GM21423 (cell line): ENCODE measurements around the gene KCNH5.

Experiments used
- ATAC-seq: cut with Tn5 transposase; IDR thresholded peaks from one replicate; pipeline ENCODE4 v1.9.1; 2021; ENCODE audit warnings: mild to moderate bottlenecking, moderate library complexity; ENCODE audit not compliant: unreplicated experiment

KCNH5 gene

DNA sequence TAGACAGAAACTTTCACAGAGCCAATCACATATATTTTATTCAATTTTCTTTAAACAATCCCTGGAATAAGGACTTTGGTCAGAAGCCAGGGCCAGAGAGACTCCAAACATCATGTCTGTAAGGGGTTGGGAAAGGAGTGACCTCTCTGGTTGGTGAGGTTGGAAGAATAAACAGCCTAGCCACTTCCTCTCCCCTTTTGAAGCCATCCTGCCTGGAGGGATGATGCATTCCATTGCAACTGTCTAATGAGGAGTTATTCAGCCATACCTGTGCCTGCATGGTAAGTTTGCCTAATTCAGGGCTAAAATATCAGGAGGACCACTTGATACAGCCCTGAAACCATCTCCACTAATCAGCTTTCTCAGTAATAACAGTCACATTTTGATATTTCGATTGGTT, 299.8 kb downstream of the KCNH5 start:
- no peak for ATAC-seq

DNA sequence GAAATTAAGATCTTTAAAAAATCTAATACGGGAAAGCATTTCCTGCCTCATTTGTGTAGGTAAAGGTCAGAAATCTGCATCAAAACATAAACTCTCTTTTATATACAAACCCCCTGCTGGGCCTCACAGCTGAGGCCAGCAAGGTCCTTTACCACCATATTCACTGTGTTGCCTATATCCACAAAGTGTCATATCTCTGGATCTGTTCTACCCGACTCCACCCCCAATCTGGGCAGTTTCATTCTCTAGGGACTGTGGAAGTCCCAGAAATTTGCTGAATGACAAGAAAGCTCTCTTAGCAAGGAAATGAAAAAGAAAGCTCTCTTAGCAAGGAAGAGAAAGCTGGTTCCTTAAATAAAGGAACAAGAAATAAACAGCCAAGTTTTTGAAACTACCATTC, 301.7 kb downstream of the KCNH5 start:
- no peak for ATAC-seq

DNA sequence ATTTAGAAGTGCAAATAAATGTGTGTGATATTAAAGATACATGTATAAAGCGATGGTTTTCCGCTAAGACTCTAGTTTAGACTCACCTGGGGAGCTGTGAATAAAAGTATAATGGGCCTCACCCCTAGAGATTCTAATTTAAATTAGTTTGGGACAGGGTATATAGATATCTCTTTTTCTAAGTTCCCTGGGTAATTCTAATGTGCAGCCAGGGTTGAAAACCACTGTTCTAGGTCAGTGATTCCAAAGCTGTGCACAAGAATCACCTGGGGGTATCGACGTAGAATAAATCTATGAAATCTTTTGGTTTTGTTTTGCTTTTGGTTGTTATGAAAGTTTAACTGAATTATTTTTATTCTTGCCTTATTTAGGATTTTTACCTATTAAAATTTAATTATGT, 302.1 kb downstream of the KCNH5 start:
- ATAC-seq = no peak

- no peak for ATAC-seq
These were observed 305.6 kb downstream of the KCNH5 start for GRCh38 chr14:62739647-62740046.

DNA sequence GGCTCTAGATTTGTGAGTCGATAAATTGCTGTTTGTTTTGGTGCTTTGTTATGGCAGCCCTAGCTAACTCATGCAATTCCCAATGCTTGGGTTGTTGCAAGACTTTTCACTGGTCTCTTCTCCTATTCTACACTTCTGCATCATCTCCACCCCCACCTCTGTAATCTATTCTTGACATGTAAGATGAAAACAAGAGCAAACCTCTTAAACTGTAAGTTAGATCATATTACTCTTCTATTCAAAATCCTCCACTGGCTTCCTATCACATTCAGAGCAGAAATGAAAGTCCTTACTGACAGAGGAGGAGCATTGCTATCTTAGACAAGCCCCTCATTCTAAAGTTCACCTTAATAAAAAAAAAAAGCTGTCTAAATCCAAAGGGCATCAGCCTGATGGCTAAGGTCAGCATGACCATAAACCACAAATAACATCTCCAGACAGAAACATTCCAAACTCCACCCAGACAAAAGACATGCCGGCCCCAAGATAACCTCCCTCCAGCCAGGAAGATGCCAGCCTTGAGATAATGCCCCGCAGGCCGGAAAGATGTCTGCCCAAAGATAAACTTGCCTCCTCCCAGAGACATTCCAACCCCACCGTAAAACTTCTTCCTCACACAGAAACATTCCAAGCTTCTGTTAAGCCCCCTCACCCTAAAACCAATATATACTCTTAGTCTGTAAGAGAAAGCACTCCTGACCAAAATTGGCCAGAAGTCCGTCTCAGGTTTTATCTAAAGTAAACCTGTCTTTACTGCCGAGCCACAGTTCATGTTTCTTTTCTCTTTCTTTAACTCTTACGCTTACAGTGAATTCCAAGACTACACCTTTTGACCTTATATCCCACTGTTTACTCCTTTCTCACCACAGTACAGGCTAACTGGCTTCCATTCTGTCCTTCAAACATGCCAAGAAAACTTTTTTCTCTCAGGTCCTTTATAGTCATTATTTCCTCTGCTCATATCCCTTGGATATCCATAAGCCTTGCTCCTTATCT, 308.9 kb downstream of the KCNH5 start:
- no peak for ATAC-seq

DNA sequence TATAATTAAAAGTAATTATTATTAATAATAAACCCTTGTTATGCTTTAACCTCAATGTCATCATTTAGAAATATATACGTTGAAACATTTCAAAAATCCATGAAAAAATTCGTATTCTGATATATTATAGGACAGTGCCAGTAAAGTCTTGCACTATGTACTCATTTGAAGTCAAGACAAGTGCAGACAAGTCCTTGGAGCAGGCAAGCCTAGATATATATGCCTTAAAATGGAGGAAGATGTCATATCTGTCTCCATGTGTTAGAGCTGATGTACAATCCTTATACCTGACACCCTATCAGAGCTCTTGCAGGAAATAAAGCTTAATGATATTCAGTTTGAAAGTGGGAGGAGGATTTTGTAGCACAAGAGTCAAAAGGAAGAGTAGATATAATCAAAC, 310.4 kb downstream of the KCNH5 start:
- ATAC-seq = no peak

DNA sequence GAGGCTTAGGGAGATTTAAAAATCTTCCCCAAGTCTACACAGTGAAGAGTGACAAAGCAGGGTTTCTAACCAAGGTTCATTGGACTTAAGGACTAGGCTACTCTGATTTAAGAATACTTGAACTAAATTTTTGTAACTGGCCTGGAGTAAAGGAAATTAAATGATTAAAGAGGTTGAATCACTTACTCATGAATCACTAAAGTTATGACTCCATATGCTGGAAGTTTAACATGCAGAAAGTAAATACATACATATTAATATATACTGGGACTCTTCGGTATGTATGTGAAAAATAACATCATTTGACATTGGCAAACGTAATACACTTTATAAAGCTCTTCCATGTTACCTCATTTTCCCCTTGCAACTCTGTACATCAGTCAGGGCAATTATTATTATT, 322.9 kb downstream of the KCNH5 start:
- no peak for ATAC-seq

DNA sequence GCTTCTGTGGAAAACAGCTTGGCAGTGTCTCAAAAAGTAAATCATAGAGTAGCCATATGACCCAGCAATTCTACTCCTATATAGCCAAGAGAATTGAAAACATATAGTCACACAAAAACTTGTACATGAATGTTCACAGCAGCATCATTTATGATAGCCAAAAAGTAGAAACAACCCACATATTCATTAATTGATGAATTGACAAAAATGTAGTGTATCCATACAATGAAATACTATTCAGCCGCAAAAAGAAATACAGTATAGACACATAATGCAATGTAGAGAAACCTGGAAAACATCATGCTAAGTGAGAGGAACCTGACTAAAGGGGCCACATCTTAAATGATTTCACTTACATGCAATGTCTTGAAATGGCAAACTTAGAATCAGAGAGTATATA, 326.6 kb downstream of the KCNH5 start:
- ATAC-seq = no peak

DNA sequence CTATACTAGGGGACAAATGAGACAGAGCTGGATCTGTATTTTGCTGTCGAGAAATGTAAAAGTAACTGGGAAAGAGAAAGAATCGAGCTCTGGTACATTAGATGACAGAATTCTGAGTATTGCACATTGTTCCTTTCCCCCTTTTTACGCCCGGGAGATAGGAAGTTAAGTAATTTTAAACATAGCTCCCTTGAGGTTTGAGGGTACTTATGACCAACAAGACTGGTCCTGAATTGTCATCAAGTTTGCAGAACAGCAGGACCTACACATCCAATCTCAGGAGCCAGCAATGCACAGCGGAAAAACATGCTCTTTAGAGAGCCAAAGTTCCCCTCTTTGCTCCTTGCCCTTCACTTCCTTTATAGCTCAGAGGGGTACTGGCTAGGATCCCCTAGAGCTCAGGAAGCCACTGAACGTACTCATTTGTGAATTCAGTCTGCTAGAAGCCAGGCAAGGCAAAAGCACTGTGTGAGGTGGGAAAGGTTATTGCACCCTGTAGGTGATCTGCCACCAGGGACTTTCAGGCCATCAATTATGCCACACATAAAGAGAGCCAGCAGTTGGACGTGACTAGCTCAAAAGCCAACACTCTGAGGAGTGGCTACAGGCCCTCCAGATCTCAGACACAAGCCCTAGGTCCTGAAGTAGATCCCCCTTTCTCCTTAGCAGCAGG, 333.8 kb downstream of the KCNH5 start:
- ATAC-seq = no peak

DNA sequence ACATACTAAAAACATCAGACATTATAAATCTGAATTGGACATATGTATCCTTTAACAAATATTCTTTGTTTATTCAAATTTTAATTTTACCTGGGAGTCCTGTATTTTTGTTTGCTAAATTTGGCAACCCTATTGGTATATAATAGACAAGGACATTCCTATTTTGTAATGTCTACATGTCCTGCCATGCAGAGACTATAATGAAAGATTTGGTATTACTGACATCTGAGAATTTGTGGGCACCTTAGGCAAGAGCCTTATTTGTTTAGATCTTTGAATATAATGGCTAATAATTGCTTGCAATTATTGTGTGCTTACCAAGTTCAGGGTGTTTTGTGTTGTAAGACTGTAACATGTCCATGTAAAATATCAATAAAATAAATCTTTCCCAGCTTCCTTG, 334.4 kb downstream of the KCNH5 start:
- no peak for ATAC-seq

DNA sequence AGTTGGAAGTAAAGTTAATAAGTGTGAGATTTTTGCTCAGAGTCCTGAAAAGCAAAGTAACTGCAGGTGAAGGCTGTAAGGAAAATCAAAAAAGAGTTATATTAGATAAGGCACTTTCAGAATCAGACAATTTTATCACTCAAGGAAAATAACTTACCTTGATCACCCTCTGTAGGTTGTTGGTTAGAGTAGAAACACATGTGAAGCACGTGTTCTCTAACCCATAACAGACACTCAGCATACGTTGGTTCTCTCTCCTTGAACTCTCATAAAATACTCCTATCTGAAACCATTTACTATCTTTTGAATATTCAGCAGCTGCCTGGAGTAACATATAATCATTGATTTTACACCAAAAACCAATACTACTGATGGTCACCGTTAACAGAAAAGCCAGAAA, 335.5 kb downstream of the KCNH5 start:
- ATAC-seq = no peak

DNA sequence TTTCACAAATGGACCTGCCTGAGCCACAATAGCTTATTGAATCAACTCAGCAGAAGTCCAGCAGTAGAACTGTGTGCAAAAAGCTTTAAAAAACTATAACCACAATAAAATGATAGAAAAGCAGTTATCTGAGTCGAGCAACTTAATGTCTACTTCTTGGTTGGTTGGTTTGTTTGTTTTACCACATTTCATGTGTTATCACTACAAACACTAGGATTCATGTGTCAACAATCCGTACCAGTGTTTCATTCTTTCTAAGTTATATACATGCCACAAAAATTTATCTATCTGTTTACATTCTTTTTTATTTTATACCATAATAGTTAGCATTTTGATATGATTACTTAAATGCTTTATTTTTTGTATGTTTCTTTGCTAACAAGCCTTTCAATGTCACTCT, 339.0 kb downstream of the KCNH5 start:
- ATAC-seq = no peak

GRCh38 chr14:62697461-62697860, 347.8 kb downstream of the KCNH5 start:
- no peak for ATAC-seq

DNA sequence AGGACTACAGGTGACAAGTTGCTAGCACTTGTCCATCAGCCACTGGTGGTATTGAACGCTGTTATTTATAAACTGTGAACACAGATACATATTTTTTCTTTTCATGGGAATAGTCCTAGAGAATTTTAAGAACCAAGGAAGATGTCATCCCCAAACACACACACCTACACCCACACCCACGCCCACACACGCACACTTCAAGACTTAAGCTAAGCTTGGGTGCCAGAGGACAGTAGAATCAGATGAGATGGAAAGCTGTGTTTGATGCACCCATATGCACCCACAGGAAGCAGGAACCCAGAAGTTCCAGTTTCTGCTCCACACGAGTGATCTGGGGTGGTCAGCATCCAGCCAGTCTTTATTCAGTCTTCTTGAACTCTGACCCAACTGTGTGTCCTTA, 348.3 kb downstream of the KCNH5 start:
- ATAC-seq = no peak

DNA sequence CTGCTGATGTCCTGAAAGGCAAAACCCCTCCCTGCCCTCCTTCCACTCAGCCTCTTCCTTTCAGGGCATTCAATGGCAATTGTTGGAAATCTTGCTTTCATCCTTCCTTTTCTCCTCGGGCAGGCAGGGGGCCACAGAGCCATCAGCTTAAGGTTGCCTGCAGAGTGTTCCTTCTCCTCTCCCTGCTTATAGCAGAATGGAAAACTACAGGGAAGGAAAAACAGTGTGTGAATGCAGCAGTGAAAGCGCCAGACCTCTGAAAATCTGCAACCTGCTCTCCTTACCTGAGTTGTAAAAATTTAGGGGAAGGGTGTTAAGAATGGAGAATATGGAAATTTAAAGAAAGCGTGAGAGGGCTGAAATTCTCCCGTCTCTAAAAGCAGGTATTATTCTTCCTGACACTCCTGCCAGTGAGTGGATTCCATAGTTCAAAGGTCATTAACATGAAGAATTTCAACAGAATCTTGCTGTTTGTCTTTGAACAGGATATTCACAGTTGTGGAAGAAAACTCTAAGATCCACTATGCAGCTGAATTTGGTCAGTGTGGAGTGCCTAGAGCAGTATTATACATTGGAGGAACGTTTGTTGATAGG, 348.8 kb downstream of the KCNH5 start:
- no peak for ATAC-seq

GRCh38 chr14:62694075-62694474, 351.2 kb downstream of the KCNH5 start:
- ATAC-seq = no peak

- no peak for ATAC-seq
These were observed 352.7 kb downstream of the KCNH5 start for GRCh38 chr14:62692490-62693106.

DNA sequence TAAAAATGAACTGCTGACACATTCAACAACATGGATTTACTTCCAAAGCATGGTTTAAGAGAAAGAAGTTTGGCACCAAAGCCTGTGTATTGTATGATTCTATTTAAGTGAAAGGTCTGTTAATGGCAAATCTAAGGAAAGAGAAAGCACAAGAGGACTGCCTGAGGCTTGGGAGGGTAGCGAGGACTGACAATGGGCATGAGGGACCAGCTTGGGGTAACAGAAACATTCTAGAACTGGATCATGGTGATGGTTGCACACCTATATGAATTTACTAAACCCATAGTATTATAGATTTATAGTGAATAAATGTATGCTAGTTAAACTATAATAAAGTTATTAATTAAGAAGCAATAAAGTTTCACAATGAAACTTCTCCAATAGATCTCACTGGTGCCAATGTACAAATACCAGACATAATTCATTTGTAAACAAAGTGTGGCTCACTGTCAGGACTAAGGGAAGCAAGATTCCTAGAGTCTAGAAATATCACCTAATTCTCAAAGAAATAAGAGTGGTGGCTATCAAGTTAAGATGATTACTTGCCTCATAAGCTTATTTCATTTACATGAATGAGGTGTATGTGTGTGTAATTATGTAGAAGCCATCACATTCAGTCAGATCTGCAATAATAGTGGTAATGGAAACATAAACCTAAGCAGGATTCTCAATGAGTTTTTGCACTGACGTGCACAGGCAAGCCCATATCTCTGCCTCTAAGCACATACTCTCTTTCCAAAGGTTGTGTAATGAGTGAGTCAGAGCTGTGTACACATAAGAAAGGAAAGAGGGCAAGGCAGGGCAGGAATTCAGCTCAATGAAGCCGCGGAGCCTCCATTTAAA, 353.4 kb downstream of the KCNH5 start:
- no peak for ATAC-seq

- no peak for ATAC-seq
These were observed 355.5 kb downstream of the KCNH5 start for GRCh38 chr14:62689733-62690132.

GRCh38 chr14:62687818-62688217, 357.4 kb downstream of the KCNH5 start:
- no peak for ATAC-seq

GRCh38 chr14:62684376-62684775, 360.9 kb downstream of the KCNH5 start:
- no peak for ATAC-seq
